GM08714 (cell line): ENCODE results near the gene SPATA12.
"Not testable (repeated sequence)": the region's sequence is repeated elsewhere in the genome, so short reads cannot be mapped to it uniquely, and the experiment has no call there.

Source experiments
- H3K4me3 ChIP-seq: fragments of 200-500 bp; sonication (Bioruptor generic); 2 replicates; pipeline ENCODE4 v1.5.1; 2014; ENCODE audit warnings: mild to moderate bottlenecking, low read length, inconsistent platforms
- ZNF274 ChIP-seq: IDR thresholded peaks from 2 replicates; pipeline ENCODE4 v1.6.1; 2012; ENCODE audit warnings: mild to moderate bottlenecking, low read depth, low read length

SPATA12 gene

DNA sequence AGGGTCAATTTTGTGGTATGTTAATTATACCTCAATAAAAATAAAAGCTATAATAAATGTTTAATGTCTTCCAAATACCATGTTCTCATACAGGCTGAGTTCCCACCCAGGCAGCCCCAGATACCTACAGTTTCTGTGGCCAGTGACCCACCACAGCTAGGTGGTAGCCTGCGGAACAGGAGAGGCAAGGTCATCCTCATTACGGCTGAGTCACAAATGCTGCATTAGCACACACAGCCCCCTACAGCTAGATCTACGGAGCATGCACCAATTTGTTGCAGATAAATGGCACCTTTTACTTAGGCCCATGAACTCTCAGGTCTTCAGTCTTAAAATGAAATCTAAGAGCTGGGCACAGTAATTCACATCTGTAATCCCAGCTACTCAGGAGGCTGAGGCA is 5.1 kb downstream of the SPATA12 start:
- no peak for TF ChIP-seq ZNF274
- no peak overlapping the region for H3K4me3 ChIP-seq

DNA sequence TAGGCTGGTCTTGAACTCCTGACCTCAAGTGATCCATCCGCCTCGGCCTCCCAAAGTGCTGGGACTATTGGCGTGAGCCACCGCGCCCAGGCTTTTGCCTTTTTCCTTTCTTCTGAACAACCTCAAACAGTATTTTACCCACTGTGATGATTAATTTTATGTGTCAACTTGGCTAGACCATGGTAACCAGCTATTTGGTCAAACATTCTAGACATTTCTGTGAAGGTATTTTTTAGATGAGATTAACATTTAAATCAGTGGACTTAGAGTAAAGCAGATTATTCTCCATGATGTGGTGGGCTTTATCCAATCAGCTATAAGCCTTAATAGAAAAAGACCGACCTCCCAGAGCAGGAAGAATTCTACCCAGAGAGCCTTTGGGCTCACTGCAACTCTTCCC is 6.0 kb downstream of the SPATA12 start:
- TF ChIP-seq ZNF274: no peak
- no peak overlapping the region for H3K4me3 ChIP-seq

DNA sequence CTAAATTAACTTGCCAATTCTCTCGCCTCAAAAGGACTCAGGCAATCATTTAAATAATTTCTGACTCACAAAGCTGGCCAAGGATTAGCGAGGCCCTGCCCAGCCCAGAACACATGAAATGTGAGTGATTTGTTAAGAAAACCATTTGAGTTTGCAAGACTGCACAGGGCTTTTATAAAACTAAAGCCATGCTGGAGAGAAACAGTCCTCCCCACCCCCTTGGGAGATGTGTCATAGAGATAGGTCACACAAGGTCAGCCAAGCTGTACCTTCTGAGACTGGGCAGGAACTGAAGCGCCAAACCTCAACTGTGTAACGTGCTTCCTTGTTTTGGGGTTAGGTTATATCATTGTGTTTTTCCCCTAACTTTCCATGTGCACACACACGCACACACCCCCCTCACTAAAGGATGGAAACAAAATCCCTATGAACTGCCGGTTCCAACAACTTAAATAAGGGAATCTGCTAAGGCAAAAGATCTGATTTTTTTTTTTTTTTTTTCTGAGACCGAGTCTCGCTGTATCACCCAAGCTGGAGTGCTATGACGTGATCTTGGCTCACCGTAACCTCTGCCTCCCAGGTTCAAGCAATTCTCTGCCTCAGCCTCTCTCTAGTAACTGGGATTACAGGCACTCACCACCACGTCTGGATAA is 8.1 kb downstream of the SPATA12 start:
- TF ChIP-seq ZNF274: no peak
- no peak overlapping the region for H3K4me3 ChIP-seq

DNA sequence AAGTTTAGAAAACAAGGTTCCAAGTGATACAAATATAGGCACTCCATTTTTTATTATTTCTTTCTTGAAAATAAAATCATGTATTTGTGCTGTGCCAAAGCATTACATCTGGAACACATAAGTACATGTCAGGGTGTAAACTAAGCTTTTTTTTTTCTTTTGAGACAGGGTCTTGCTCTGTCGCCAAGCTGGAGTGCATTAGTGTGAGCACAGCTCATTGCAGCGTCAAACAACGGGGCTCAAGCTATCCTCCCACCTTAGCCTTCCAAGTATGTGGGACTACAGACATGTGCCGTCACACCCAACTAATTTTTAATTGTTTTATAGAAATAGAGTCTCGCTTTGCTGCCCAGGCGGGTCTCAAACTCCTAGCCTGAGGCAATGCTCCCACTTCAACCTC is 9.0 kb downstream of the SPATA12 start:
- TF ChIP-seq ZNF274: no peak
- no peak overlapping the region for H3K4me3 ChIP-seq

DNA sequence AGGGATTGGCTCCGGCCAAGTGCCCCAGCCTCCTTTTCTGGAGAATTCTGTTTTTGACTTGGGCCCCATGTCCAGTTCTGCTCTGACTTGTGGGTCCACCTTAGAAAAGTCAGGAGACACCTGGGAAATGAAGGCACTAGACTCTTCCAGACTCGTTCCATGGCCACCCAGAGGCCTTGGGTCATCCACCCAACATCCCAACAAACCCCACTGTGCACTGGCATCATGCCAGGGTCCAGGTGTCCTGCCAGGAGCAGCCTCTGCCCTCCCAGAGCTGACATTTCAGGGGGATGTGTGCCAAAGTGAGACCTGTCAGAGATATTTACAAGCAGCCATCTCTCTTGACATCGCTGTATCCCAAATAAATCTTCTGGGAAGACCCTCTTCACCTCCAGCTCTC is 13.2 kb downstream of the SPATA12 start:
- no peak overlapping the region for H3K4me3 ChIP-seq
- no peak for TF ChIP-seq ZNF274

DNA sequence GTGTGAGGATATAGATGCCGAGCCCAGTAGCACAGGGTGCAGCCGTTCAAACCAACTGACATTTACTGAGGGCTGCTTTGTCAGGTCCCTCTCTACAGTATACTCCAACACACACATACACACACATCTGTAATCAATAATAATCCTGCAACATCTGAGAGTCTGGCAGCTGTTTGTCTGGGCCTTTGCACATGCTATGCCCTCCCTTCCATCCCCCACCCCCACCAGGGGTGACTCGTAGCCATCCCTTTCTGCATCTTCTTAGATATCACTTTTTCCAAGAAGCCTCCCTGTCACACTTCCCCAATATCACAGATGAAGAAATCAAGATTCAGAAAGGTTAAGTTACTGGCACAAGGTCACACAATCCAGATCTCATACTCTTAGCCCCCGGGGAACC is 13.7 kb downstream of the SPATA12 start:
- TF ChIP-seq ZNF274: no peak
- H3K4me3 ChIP-seq: no peak overlapping the region

DNA sequence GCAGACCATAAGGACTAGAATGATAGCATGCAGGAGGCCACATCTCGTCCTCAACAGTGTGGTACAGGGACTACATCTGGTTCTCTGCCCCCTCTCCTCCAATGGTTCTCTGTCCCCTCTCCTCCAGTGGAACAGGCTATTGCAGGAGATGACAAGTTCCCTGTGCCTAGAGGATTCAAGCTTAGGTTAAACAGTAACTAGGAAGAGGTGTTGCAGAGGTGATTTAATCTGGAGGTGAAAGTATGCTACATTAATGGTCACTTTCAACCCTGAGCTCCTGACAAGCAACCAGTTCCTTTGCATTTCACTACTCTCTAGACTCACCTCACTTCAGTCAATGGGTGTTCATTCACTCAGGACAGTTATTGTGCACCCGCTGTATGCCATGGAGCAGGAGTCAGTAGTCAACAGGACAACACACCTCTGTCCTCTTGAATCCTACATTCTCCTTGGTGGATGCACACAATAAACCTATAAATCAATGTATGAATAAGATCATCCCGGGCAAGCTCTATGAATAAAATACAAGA is 16.0 kb downstream of the SPATA12 start:
- H3K4me3 ChIP-seq: no peak overlapping the region
- no peak for TF ChIP-seq ZNF274

DNA sequence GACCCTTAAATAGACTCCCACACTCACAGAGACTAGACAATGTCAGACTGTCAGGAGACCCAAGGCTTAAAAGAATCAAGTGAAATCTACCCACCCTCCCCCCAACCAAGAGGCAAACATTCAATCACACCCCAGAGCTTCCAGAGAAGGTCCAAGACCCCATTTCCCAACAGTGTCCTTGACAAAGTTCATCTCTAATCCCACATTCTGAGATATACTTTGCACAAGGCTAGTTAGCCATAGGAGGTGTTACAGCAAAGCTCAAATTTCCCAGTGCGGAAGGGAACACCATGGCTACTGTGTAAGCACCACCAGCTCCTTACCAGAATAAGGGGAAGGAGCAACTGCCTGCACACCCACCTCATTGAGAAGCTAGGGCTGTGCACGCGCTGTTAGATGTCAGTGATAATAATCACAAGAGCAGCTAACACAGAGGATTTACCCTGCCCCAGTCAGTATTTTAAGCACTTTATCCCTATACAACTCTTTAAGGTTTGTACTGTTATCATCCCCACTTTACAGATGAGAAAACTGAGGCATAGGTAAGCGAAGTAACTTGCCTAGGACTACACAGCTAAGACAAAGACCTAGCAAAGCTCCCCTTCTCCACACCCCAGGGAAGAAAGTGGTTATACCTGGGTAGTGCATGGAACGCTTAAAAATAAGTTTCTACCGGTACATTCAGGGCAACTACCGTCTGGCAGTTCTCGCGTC is 17.3 kb downstream of the SPATA12 start:
- no peak for TF ChIP-seq ZNF274
- H3K4me3 ChIP-seq: peak overlapping the region; percentile 60

DNA sequence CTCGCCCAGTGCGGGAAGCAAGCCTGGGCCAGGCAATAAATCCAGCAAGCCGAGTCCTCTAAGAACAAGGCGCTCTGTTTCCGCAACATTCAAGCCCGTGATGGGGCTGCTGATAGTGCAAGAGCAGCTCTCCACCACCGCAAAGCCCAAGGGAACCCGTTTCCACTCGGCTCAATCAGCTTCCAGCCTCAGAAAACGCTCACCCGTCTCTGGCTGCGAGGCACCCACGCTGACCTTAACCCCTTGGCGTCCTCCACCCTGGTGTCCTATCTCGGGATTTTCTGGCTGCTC is 17.8 kb downstream of the SPATA12 start:
- no peak for TF ChIP-seq ZNF274

DNA sequence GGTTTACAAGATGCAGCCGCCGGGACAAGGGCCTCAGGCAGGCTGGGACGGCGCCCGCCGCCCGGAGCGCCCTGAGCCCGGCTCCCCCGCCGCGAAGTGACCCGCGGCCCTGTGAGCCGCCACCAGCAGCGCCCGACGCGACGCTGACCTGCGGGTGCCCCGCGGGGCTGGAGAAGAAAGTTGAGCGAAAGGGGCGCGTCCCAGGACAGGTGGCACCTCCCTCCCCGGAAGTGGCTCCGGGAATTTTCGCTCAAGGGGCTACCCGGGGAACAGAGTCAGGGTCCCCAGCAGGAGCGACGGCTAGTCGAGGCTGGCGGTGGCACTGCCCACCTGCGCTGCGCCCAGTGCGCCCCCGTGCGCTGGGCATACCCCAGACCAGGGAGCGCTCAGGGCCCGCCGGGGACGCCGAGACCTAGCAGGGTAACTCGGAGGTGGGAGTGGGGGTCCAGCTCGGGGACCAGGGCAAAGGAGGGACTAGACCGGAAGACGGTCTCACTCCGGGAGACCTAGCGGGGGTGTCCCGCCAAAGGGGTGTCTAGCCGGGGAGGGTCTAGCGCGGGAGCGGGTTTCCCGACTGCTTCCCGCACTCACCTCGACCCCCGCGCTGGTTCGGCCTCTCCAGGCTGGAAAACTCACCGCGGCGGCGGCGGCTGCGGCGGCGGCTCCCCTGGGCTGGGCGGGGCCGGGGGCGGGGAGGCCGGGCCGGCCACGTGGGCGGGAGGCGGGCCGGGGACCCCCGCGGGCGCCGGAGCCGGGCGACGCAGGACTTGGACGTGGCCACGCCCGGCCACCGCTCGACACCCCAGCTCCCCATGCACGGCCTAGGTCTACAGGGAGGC is 18.4 kb downstream of the SPATA12 start:
- no peak for TF ChIP-seq ZNF274

More for the DNA sequence above, 17.8 kb downstream of the SPATA12 start:
- H3K4me3 ChIP-seq: peak overlapping the region; percentile 60

DNA sequence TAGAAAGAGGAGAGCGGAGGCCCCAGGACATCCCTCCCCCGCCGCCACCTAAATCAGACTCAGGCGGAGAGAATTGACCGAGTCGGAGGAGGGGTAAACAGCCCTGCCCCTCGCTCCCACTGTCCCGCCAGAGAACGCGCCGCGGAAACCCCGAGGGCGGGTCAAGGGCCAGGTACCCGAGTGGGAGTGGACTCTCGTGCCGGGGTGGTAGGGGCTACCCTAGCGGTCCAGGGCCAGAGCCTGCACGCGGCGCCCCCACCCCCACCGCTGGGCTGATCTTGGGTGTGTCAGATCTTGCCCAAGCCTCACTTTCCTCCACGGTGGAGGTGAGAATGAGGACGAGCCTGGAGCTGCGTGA is 19.0 kb downstream of the SPATA12 start:
- TF ChIP-seq ZNF274: no peak
- peak overlapping the region; percentile 29; the same call in 1 of the 2 replicates for H3K4me3 ChIP-seq

More for the DNA sequence above, 18.4 kb downstream of the SPATA12 start:
- H3K4me3 ChIP-seq: peak overlapping the region; percentile 60

DNA sequence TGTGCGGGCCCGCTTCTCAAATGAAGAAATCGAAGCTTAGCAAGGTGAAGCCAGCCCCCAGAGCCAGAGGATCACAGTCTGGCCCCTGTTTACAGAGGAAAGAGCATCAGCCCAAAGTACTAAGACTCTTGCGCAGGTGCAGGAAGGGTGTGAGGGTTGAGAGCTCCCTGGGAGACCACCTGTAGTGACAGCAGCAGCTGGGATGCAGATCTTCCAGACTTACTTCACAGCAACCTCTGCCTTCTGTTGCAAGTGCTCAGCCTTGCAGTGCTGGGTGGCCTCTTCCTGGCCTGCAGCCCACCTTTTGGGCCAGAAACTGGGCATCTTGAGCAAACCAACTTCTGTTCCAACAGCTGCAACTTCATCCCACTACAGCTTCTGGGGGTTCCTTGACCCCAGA is 19.7 kb downstream of the SPATA12 start:
- TF ChIP-seq ZNF274: no peak
- H3K4me3 ChIP-seq: no peak overlapping the region

DNA sequence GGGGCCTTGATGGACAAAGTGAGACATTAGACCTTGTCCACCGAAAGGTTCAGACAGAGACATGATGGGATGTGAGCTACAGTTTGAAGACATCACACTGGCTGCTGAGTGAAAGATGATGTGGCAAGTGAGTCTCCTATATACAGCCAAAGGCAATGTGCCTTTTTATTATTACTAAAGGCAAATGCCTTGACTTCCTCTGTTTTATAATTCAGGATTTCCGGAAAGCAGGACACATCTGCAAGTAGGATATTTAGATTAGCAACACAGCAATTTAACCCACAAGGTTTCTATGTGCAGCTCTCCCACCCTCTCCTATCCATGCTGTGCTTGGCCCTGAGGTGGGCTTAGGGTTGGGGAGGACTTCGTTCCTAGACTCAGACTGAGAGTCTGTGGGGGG is 20.7 kb downstream of the SPATA12 start:
- TF ChIP-seq ZNF274: no peak
- no peak overlapping the region for H3K4me3 ChIP-seq

DNA sequence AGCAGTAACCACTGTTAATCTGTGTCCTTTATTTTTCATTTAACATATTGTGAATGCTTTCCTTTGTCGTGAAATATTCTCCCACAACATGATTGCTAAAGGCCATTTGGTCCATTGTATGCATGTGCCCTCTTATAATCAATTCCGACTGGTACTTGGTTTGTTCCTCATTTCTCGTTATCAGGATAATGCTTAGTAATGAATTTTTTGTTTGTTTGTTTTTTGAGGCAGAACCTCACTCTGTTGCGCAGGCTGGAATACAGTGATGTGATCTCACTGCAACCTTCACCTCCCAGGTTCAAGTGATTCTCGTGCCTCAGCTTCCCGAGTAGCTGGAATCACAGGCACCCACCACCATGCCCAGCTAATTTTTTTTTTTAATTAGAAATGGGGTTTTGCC is 22.0 kb downstream of the SPATA12 start:
- TF ChIP-seq ZNF274: no peak
- no peak overlapping the region for H3K4me3 ChIP-seq

DNA sequence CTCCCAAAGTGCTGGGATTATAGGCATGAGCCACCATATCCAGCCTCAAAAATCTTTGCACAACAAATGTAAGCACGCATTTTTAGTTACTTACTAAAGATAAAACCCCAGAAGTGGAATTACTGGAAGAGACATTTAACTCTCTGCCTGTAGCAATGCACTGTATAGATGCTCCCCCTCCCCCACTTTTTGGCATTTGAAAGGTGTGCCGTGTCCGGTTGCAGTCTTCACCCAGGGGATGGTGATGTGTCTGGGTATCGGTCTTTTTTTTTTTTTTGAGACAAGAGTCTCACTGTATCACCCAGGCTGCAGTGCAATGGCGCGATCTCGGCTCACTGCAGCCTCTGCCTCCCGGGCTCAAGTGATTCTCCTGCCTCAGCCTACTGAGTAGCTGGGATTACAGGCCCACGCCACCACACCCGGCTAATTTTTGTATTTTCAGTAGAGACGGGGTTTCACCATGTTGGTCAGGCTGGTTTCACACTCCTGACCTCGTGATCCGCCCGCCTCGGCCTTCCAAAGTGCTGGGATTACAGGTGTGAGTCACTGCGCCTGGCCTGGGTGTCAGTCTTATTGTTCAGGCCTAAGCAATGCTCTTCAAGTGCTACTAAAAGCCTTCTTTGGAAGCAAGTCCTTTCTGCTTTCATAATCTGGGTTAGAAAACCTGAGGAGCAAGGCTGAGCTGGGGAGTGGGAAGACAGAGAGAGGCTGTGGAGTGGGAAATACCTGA is 23.0 kb downstream of the SPATA12 start:
- H3K4me3 ChIP-seq: not testable (repeated sequence)
